HG02642 (cell line): ENCODE data around the gene TSPOAP1.

Experiments used
- ATAC-seq: cut with Tn5 transposase; IDR thresholded peaks from one replicate; pipeline ENCODE4 v1.9.1; 2021; ENCODE audit warnings: mild to moderate bottlenecking; ENCODE audit not compliant: unreplicated experiment, poor library complexity

The TSPOAP1 gene

GRCh38 chr17:58267347-58268324 is 61.0 kb downstream of the TSPOAP1 start:
- no peak for ATAC-seq

GRCh38 chr17:58265902-58266875 is 62.4 kb downstream of the TSPOAP1 start:
- ATAC-seq, result no peak

- ATAC-seq, result no peak
Observed at GRCh38 chr17:58265271-58265670, 63.3 kb downstream of the TSPOAP1 start.

GRCh38 chr17:58264407-58265103 is 64.0 kb downstream of the TSPOAP1 start:
- ATAC-seq, result no peak

- no peak for ATAC-seq
Observed at GRCh38 chr17:58263773-58264172, 64.8 kb downstream of the TSPOAP1 start.

- ATAC-seq, result no peak
Observed at GRCh38 chr17:58262149-58262548, 66.4 kb downstream of the TSPOAP1 start.

GRCh38 chr17:58254803-58255202 is 73.8 kb downstream of the TSPOAP1 start:
- no peak for ATAC-seq

- no peak for ATAC-seq
Observed at GRCh38 chr17:58253082-58253481, 75.5 kb downstream of the TSPOAP1 start.

GRCh38 chr17:58252141-58252540 is 76.5 kb downstream of the TSPOAP1 start:
- ATAC-seq, result no peak
